Fibroblast of lung (primary cell): ENCODE results near the gene USP6NL. TPM values are rescaled to one million over a fixed set of nuclear protein-coding genes. Genes with fewer than 3 reads are reported as not detected.

Experiments
- DNase-seq, 2 donors: peaks; one replicate each; pipeline versions ENCODE4 v3.0.0 to v3.0.0-alpha.2; 2010; ENCODE audit warnings: low read depth in 2 of 2
- H2AFZ ChIP-seq: 2 replicates; pipeline ENCODE4 v1.5.1; 2012; ENCODE audit warnings: low read length, control low read depth, inconsistent platforms
- H3K27ac ChIP-seq: 2 replicates; pipeline ENCODE4 v1.5.1; 2011; ENCODE audit warnings: low read length, control low read depth; ENCODE audit not compliant: insufficient read depth
- H3K27me3 ChIP-seq: 2 replicates; pipeline ENCODE4 v1.5.1; 2011; ENCODE audit warnings: mild to moderate bottlenecking, low read length; ENCODE audit not compliant: control insufficient read depth, insufficient read depth
- H3K36me3 ChIP-seq: 2 replicates; pipeline ENCODE4 v1.5.1; 2011; ENCODE audit warnings: low read length; ENCODE audit not compliant: control insufficient read depth, insufficient read depth
- H3K4me1 ChIP-seq: 2 replicates; pipeline ENCODE4 v1.5.1; 2011; ENCODE audit warnings: low read length; ENCODE audit not compliant: control insufficient read depth, insufficient read depth; ENCODE audit errors: extremely low read depth
- H3K4me2 ChIP-seq: 2 replicates; pipeline ENCODE4 v1.5.1; 2011; ENCODE audit warnings: low read length, control low read depth; ENCODE audit not compliant: insufficient read depth; ENCODE audit errors: extremely low read depth
- H3K4me3 ChIP-seq, 4 experiments: fragments of 200-600 bp in 1 of 4; sonication (generic) in 1 of 4; replicated peaks in 1 of 4; 2 replicates each; pipeline ENCODE4 v1.5.1; 2011 to 2016; ENCODE audit warnings: low read length in 4 of 4, low read depth in 3 of 4, mild to moderate bottlenecking in 3 of 4, control low read depth in 2 of 4, inconsistent platforms in 1 of 4, mixed read lengths in 1 of 4; ENCODE audit not compliant: insufficient read depth in 1 of 4; ENCODE audit errors: control extremely low read depth in 1 of 4
- H3K79me2 ChIP-seq: 2 replicates; pipeline ENCODE4 v1.5.1; 2012; ENCODE audit warnings: mild to moderate bottlenecking, low read length, inconsistent platforms; ENCODE audit not compliant: control insufficient read depth, insufficient read depth
- H3K9ac ChIP-seq: 2 replicates; pipeline ENCODE4 v1.5.1; 2011; ENCODE audit warnings: mild to moderate bottlenecking, low read length, control low read depth; ENCODE audit not compliant: insufficient read depth
- H3K9me3 ChIP-seq: 2 replicates; pipeline ENCODE4 v1.5.1; 2012; ENCODE audit warnings: low read depth, low read length; ENCODE audit not compliant: control insufficient read depth, insufficient read depth
- H4K20me1 ChIP-seq: 2 replicates; pipeline ENCODE4 v1.5.1; 2011; ENCODE audit warnings: low read length; ENCODE audit not compliant: control insufficient read depth, insufficient read depth; ENCODE audit errors: extremely low read depth
- CTCF ChIP-seq, 2 donors: IDR thresholded peaks in 1 of 2; conservative IDR thresholded peaks in 1 of 2; 1 replicate in 1 of 2; 2 replicates in 1 of 2; pipeline ENCODE4 v1.5.1; 2011 to 2012; ENCODE audit warnings: low read length in 2 of 2, control low read depth in 1 of 2, inconsistent platforms in 1 of 2, low read depth in 1 of 2, mild to moderate bottlenecking in 1 of 2
- EZH2 ChIP-seq: IDR thresholded peaks from 2 replicates; pipeline ENCODE4 v1.5.1; 2012; ENCODE audit warnings: low read length, control low read depth, mild to moderate bottlenecking; ENCODE audit errors: missing control alignments
- polyA minus RNA-seq: library from RNA; depleted of rRNA, polyadenylated mRNA; stranded (reverse); fragments of >200 nt; gene quantifications from 2 replicates; pipeline ENCODE4 v1.2.3, GENCODE V29; 2011; ENCODE audit warnings: low replicate concordance
- polyA plus RNA-seq, 2 donors: library from polyadenylated mRNA; depleted of rRNA in 1 of 2; stranded (reverse) in 1 of 2; unstranded in 1 of 2; fragments of >200 nt; gene quantifications; 2 replicates each; pipeline ENCODE4 v1.2.1, GENCODE V29; 2011 to 2012; ENCODE audit warnings: missing spikeins in 1 of 2
- total RNA-seq: library from RNA; depleted of rRNA; stranded (reverse); fragments of >200 nt; gene quantifications from 2 replicates; pipeline ENCODE4 v1.2.1, GENCODE V29; 2014

USP6NL gene
- total RNA-seq: 8.7 and 8.9 TPM in 2 replicates
- 13.0 and 13.4 TPM in 2 replicates for polyA plus RNA-seq
- 10.9 and 11.4 TPM in 2 replicates for polyA plus RNA-seq (2012)
- 10.1 and 12.9 TPM in 2 replicates for polyA minus RNA-seq

GRCh38 chr10:11611248-11612020, at the start of gene USP6NL:
Gene USP6NL (minus strand): TSS chr10:11611650. CDS start chr10:11597634, 14,016 bp downstream.
- H3K4me2 ChIP-seq: peak within 1 kb of the TSS; percentile 87
- H3K9me3 ChIP-seq: no peaks in the 10 kb centered on the region
- peaks cover 4% of the 10 kb centered on the region for H3K4me1 ChIP-seq
- no peaks in the 10 kb centered on the region for H3K27me3 ChIP-seq
- no peaks in the 10 kb centered on the region for H3K36me3 ChIP-seq
- H3K4me3 ChIP-seq: peak within 1 kb of the TSS; percentile 74 to 96 (median 82)
- TF ChIP-seq CTCF (conservative IDR thresholded peaks at IDR 0.05 in 1 of 2, IDR thresholded peaks at IDR 0.05 in 1 of 2; ENCODE audit: low read depth in 1 of 2, low read length in 2 of 2): no peak
- no peak for TF ChIP-seq EZH2
- DNase-seq: peak; percentile 78
- no peaks in the 10 kb centered on the region for H4K20me1 ChIP-seq
- peak within 1 kb of the TSS; percentile 63 for H3K27ac ChIP-seq
- H3K9ac ChIP-seq: peak within 1 kb of the TSS; percentile 82
- H2AFZ ChIP-seq: peak within 1 kb of the TSS; percentile 91
- H3K79me2 ChIP-seq: peaks cover 29% of the 10 kb centered on the region

GRCh38 chr10:11658801-11659368, 47.4 kb upstream of the USP6NL start:
- no peaks in the 10 kb centered on the region for H3K36me3 ChIP-seq
- no peaks in the 10 kb centered on the region for H3K9me3 ChIP-seq
- no peaks in the 10 kb centered on the region for H3K27me3 ChIP-seq
- H3K79me2 ChIP-seq: no peaks in the 10 kb centered on the region
- H4K20me1 ChIP-seq: no peaks in the 10 kb centered on the region
- no peak overlapping the region for H3K4me3 ChIP-seq
- H2AFZ ChIP-seq: no peak overlapping the region
- H3K4me1 ChIP-seq: no peaks in the 10 kb centered on the region
- no peak overlapping the region for H3K9ac ChIP-seq
- H3K4me2 ChIP-seq: no peak overlapping the region
- no peak for TF ChIP-seq CTCF (conservative IDR thresholded peaks at IDR 0.05 in 1 of 2, IDR thresholded peaks at IDR 0.05 in 1 of 2; ENCODE audit: low read depth in 1 of 2, low read length in 2 of 2)
- TF ChIP-seq EZH2: no peak
- H3K27ac ChIP-seq: no peak overlapping the region
- DNase-seq: no peak

GRCh38 chr10:11655836-11656235, 44.4 kb upstream of the USP6NL start:
- no peaks in the 10 kb centered on the region for H3K9me3 ChIP-seq
- no peak overlapping the region for H3K27ac ChIP-seq
- H3K9ac ChIP-seq: no peak overlapping the region
- H3K27me3 ChIP-seq: no peaks in the 10 kb centered on the region
- no peak overlapping the region for H3K4me3 ChIP-seq
- peak; percentile 6 to 16 for DNase-seq
- no peaks in the 10 kb centered on the region for H3K4me1 ChIP-seq
- H3K36me3 ChIP-seq: no peaks in the 10 kb centered on the region
- H3K79me2 ChIP-seq: no peaks in the 10 kb centered on the region
- no peak for TF ChIP-seq EZH2
- TF ChIP-seq CTCF (conservative IDR thresholded peaks at IDR 0.05 in 1 of 2, IDR thresholded peaks at IDR 0.05 in 1 of 2; ENCODE audit: low read depth in 1 of 2, low read length in 2 of 2): no peak
- no peak overlapping the region for H2AFZ ChIP-seq
- no peak overlapping the region for H3K4me2 ChIP-seq
- no peaks in the 10 kb centered on the region for H4K20me1 ChIP-seq
